Measurements from ENCODE around the gene SLK.

The SLK gene

DNA sequence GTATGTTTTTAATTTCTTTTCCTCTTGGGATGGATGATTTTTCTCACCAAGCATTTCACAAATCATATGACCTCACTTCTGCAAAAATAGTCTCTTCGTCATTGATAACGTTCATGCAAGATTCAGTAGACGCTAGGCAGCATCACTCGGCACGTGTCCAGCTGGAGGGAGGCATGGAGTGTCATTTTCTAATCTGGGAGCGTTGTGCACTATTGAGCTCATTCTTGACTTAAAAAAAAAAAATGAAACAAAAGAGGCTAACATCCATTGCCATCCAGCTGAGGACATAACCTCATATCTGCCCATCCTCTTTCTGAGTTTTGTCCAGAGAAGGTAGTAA lies 62.6 kb downstream of the SLK start:
- no peak overlapping the region for H3K9ac ChIP-seq (ENCODE audit: low read length)
- no peak for DNase-seq
- H3K36me3 ChIP-seq (replicated peaks; ENCODE audit: insufficient read depth, low read length), result no peaks in the 10 kb centered on the region
- H3K9me3 ChIP-seq (replicated peaks; ENCODE audit: insufficient read depth, low read length), result no peaks in the 10 kb centered on the region
- H3K27me3 ChIP-seq (replicated peaks; ENCODE audit: insufficient read depth, low read length), result no peaks in the 10 kb centered on the region
- no peaks in the 10 kb centered on the region for H3F3A ChIP-seq (ENCODE audit: insufficient read depth, low read length)
- no peak overlapping the region for H3K4me2 ChIP-seq (ENCODE audit: low read depth, low read length)
- H3K79me2 ChIP-seq (ENCODE audit: low read length), result no peaks in the 10 kb centered on the region
- no peak overlapping the region for H2AFZ ChIP-seq (ENCODE audit: low read length)
- no peak overlapping the region for H3K27ac ChIP-seq (ENCODE audit: low read length)
- no peaks in the 10 kb centered on the region for H4K20me1 ChIP-seq (ENCODE audit: insufficient read depth, low read length)
- TF ChIP-seq, protein P1, sequence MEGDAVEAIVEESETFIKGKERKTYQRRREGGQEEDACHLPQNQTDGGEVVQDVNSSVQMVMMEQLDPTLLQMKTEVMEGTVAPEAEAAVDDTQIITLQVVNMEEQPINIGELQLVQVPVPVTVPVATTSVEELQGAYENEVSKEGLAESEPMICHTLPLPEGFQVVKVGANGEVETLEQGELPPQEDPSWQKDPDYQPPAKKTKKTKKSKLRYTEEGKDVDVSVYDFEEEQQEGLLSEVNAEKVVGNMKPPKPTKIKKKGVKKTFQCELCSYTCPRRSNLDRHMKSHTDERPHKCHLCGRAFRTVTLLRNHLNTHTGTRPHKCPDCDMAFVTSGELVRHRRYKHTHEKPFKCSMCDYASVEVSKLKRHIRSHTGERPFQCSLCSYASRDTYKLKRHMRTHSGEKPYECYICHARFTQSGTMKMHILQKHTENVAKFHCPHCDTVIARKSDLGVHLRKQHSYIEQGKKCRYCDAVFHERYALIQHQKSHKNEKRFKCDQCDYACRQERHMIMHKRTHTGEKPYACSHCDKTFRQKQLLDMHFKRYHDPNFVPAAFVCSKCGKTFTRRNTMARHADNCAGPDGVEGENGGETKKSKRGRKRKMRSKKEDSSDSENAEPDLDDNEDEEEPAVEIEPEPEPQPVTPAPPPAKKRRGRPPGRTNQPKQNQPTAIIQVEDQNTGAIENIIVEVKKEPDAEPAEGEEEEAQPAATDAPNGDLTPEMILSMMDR (IDR thresholded peaks at IDR 0.05; ENCODE audit: low read length), result no peak
- TF ChIP-seq EZH2phosphoT487 (IDR thresholded peaks at IDR 0.05; ENCODE audit: low read length), result no peak
- TF ChIP-seq EZH2 (optimal IDR thresholded peaks at IDR 0.05; ENCODE audit: low read depth, low read length), result no peak
- no peak overlapping the region for H3K4me3 ChIP-seq (ENCODE audit: low read length)
- H3K4me1 ChIP-seq (ENCODE audit: low read length), result no peaks in the 10 kb centered on the region
- H3K9me2 ChIP-seq (replicated peaks; ENCODE audit: insufficient read depth, low read length), result no peaks in the 10 kb centered on the region

DNA sequence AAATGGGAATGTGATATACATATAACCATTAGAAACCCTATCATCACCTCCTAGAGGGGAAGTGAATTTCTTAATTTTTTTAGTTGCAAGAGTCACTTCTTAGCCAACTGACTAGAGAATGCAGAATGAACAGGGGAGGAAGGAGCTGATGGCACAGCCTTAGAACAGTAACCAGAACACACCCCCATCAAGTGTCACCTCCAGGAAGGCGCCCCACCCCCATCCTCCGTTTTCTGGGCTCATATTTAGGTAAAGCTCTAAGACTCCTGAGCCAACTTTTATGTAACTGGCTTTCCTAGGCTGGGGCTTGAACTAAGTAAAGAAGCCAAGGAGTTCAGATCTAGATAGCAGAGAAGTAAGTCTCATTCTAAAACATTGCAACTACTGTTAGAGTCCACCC lies 64.7 kb downstream of the SLK start:
- no peak overlapping the region for H3K4me3 ChIP-seq (ENCODE audit: low read length)
- DNase-seq, result no peak
- no peak overlapping the region for H2AFZ ChIP-seq (ENCODE audit: low read length)
- no peaks in the 10 kb centered on the region for H3K9me3 ChIP-seq (replicated peaks; ENCODE audit: insufficient read depth, low read length)
- H3K9me2 ChIP-seq (replicated peaks; ENCODE audit: insufficient read depth, low read length), result no peaks in the 10 kb centered on the region
- no peak overlapping the region for H3K9ac ChIP-seq (ENCODE audit: low read length)
- no peaks in the 10 kb centered on the region for H3K79me2 ChIP-seq (ENCODE audit: low read length)
- TF ChIP-seq EZH2 (optimal IDR thresholded peaks at IDR 0.05; ENCODE audit: low read depth, low read length), result no peak
- TF ChIP-seq EZH2phosphoT487 (IDR thresholded peaks at IDR 0.05; ENCODE audit: low read length), result no peak
- TF ChIP-seq, protein P1 (IDR thresholded peaks at IDR 0.05; ENCODE audit: low read length), result no peak
- H3F3A ChIP-seq (ENCODE audit: insufficient read depth, low read length), result no peaks in the 10 kb centered on the region
- H3K27ac ChIP-seq (ENCODE audit: low read length), result no peak overlapping the region
- H3K4me2 ChIP-seq (ENCODE audit: low read depth, low read length), result no peak overlapping the region
- no peaks in the 10 kb centered on the region for H3K4me1 ChIP-seq (ENCODE audit: low read length)
- no peaks in the 10 kb centered on the region for H3K27me3 ChIP-seq (replicated peaks; ENCODE audit: insufficient read depth, low read length)
- H3K36me3 ChIP-seq (replicated peaks; ENCODE audit: insufficient read depth, low read length), result no peaks in the 10 kb centered on the region
- H4K20me1 ChIP-seq (ENCODE audit: insufficient read depth, low read length), result no peaks in the 10 kb centered on the region

DNA sequence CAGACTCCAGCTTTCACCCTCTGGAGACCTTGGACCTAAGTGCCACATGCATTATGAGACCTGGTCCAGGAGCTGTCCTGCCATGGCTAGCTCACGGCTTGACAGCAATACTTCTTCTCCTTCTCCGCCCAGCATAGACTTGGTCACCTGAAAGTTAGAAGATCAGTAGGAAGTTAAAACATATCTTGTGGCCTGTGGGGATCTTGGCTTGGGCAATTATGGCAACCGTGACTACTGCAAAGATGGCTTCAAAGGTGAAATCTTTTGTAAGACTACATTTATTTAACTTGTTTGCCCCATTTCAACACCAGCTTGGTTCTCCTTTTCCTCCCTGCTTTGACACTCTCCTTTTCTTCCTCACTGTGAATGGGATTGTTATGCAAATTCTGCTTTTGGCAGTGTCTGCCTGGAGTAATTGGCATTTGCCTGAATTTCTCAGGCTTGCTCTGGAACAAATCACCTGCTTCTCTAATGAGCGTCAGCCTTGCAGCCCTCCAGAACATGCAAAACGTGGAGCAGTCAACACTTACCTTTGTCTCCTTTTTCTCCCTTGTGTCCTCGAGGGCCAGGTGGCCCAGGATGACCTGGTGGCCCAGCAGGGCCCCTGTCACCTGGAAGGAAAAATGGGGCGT lies 65.3 kb downstream of the SLK start:
- no peaks in the 10 kb centered on the region for H3K36me3 ChIP-seq (replicated peaks; ENCODE audit: insufficient read depth, low read length)

More for the DNA sequence above, 65.3 kb downstream of the SLK start:
- Histone ChIP-seq H3K4me3 (ENCODE audit: low read length) (no peak overlapping the region), H3K27ac (ENCODE audit: low read length) (no peak overlapping the region), H3K4me2 (ENCODE audit: low read depth, low read length) (no peak overlapping the region), H3K9me3 (replicated peaks; ENCODE audit: insufficient read depth, low read length) (no peaks in the 10 kb centered on the region), H3K27me3 (replicated peaks; ENCODE audit: insufficient read depth, low read length) (no peaks in the 10 kb centered on the region), H3K4me1 (ENCODE audit: low read length) (no peaks in the 10 kb centered on the region), H3K9me2 (replicated peaks; ENCODE audit: insufficient read depth, low read length) (no peaks in the 10 kb centered on the region), H3K79me2 (ENCODE audit: low read length) (no peaks in the 10 kb centered on the region), H3F3A (ENCODE audit: insufficient read depth, low read length) (no peaks in the 10 kb centered on the region), H2AFZ (ENCODE audit: low read length) (no peak overlapping the region), H4K20me1 (ENCODE audit: insufficient read depth, low read length) (no peaks in the 10 kb centered on the region), H3K9ac (ENCODE audit: low read length) (no peak overlapping the region)
- TF ChIP-seq EZH2 (optimal IDR thresholded peaks at IDR 0.05; ENCODE audit: low read depth, low read length), result no peak
- TF ChIP-seq, protein P1 (IDR thresholded peaks at IDR 0.05; ENCODE audit: low read length), result no peak
- no peak for TF ChIP-seq EZH2phosphoT487 (IDR thresholded peaks at IDR 0.05; ENCODE audit: low read length)
- no peak for DNase-seq
